HCT116 (cell line): ENCODE data around the gene TEAD3. TPM values are rescaled to one million over a fixed set of nuclear protein-coding genes. Genes with fewer than 3 reads are reported as not detected.
"Not testable (repeated sequence)": the region's sequence is repeated elsewhere in the genome, so short reads cannot be mapped to it uniquely, and the experiment has no call there.

Experiments used
- ATAC-seq: fragments of 200-7000 bp; cut with Tn5 transposase; 2 replicates; pipeline ENCODE4 v1.9.1; 2020; ENCODE audit warnings: mild to moderate bottlenecking, moderate library complexity
- BruUV-seq: library from RNA; stranded (reverse); fragments of 400-500 nt; replicated peaks from 2 replicates; lab custom pipeline; 2021; lab: Mats Ljungman, UMichigan
- CTCF ChIA-PET: fragments of 300-600 bp; sonication (Branson Sonifier 250); formaldehyde crosslinking; loops from one replicate; lab custom pipeline; 2021; ENCODE audit warnings: antibody characterized with exemption; lab: Charles Lee
- POLR2A ChIA-PET: fragments of 300-600, 350-600 bp; sonication (Branson Sonifier 250); formaldehyde crosslinking; loops from one replicate; lab custom pipeline; 2021; ENCODE audit warnings: antibody characterized with exemption; lab: Charles Lee
- RAD21 ChIA-PET, 2 experiments: fragments of 300-600 bp; sonication (Branson Sonifier 250); formaldehyde crosslinking; loops; one replicate each; lab custom pipeline; 2023; ENCODE audit warnings: low total read pairs in 2 of 2; ENCODE audit not compliant: uncharacterized antibody in 2 of 2, unreplicated experiment in 2 of 2, low non-redundant PET in 1 of 2; lab: Charles Lee
- DNase-seq: peaks from one replicate; pipeline ENCODE4 v3.0.0-alpha.2; 2010; ENCODE audit warnings: low read depth, low spot score
- H2AFZ ChIP-seq: fragments of 200-600 bp; shearing (Covaris generic), sonication (generic); 2 replicates; pipeline ENCODE4 v1.6.1; 2017; ENCODE audit warnings: low read depth, mixed run types, mixed read lengths, antibody characterized with exemption, low read length; ENCODE audit not compliant: poor library complexity, severe bottlenecking
- H3K27ac ChIP-seq: 2 replicates; pipeline ENCODE4 v1.5.1; 2012; ENCODE audit warnings: low read depth, low read length
- H3K27me3 ChIP-seq: fragments of 200-600 bp; sonication (generic); 2 replicates; pipeline ENCODE4 v1.6.1; 2016; ENCODE audit warnings: mixed run types, low read length, mixed read lengths; ENCODE audit not compliant: insufficient read depth
- H3K36me3 ChIP-seq, 2 experiments: fragments of 200-500 bp in 1 of 2; fragments of 200-600 bp in 1 of 2; sonication (Bioruptor generic) in 1 of 2; sonication (generic) in 1 of 2; 2 replicates each; pipeline versions ENCODE4 v1.5.1 to v1.6.1; 2014 to 2016; ENCODE audit warnings: low read length in 2 of 2, inconsistent platforms in 1 of 2, mixed read lengths in 1 of 2, mixed run types in 1 of 2; ENCODE audit not compliant: insufficient read depth in 2 of 2, control insufficient read depth in 1 of 2
- H3K4me1 ChIP-seq, 2 experiments: fragments of 200-600 bp in 1 of 2; sonication (generic) in 1 of 2; 2 replicates each; pipeline versions ENCODE4 v1.5.1 to v1.6.1; 2012 to 2017; ENCODE audit warnings: low read length in 2 of 2, inconsistent platforms in 1 of 2, mild to moderate bottlenecking in 1 of 2, mixed read lengths in 1 of 2, mixed run types in 1 of 2, moderate library complexity in 1 of 2; ENCODE audit not compliant: insufficient read depth in 2 of 2, control insufficient read depth in 1 of 2
- H3K4me2 ChIP-seq: fragments of 200-600 bp; sonication (generic); 2 replicates; pipeline ENCODE4 v1.6.1; 2017; ENCODE audit warnings: mixed run types, low read length, mixed read lengths
- H3K4me3 ChIP-seq, 2 experiments: fragments of 200-600 bp in 1 of 2; sonication (generic) in 1 of 2; replicated peaks in 1 of 2; 2 replicates each; pipeline ENCODE4 v1.5.1; 2011 to 2016; ENCODE audit warnings: low read length in 2 of 2, control low read depth in 1 of 2, low read depth in 1 of 2, mild to moderate bottlenecking in 1 of 2, mixed read lengths in 1 of 2, mixed run types in 1 of 2
- H3K79me2 ChIP-seq: fragments of 200-600 bp; sonication (generic); 2 replicates; pipeline ENCODE4 v1.6.1; 2017; ENCODE audit warnings: mild to moderate bottlenecking, mixed run types, low read length, moderate library complexity, mixed read lengths; ENCODE audit not compliant: insufficient read depth
- H3K9ac ChIP-seq: fragments of 200-600 bp; sonication (generic); 2 replicates; pipeline ENCODE4 v1.6.1; 2016; ENCODE audit warnings: low read length, mixed read lengths
- H3K9me2 ChIP-seq: fragments of 200-600 bp; sonication (generic), shearing (Covaris generic); 2 replicates; pipeline ENCODE4 v1.6.1; 2017; ENCODE audit warnings: mixed run types, mild to moderate bottlenecking, moderate library complexity; ENCODE audit not compliant: insufficient read depth
- H3K9me3 ChIP-seq, 2 experiments: fragments of 200-500 bp in 1 of 2; fragments of 200-600 bp in 1 of 2; sonication (Bioruptor generic) in 1 of 2; sonication (generic) in 1 of 2; 2 replicates each; pipeline ENCODE4 v1.6.1; 2014 to 2017; ENCODE audit warnings: low read length in 2 of 2, mixed read lengths in 2 of 2, inconsistent platforms in 1 of 2, low read depth in 1 of 2, mild to moderate bottlenecking in 1 of 2, mixed run types in 1 of 2, moderate library complexity in 1 of 2; ENCODE audit not compliant: control insufficient read depth in 1 of 2, insufficient read depth in 1 of 2
- H4K20me1 ChIP-seq: fragments of 200-600 bp; sonication (generic), shearing (Covaris generic); 2 replicates; pipeline ENCODE4 v1.6.1; 2017; ENCODE audit warnings: mixed run types, mild to moderate bottlenecking, moderate library complexity; ENCODE audit not compliant: insufficient read depth
- CEBPB ChIP-seq: IDR thresholded peaks from 2 replicates; pipeline ENCODE4 v1.6.1; 2012; ENCODE audit warnings: low read depth
- ELF1 ChIP-seq: IDR thresholded peaks from 2 replicates; pipeline ENCODE4 v1.6.1; 2012; ENCODE audit warnings: low read depth, borderline replicate concordance
- FOSL1 ChIP-seq: IDR thresholded peaks from 2 replicates; pipeline ENCODE4 v1.6.1; 2012; ENCODE audit warnings: low read depth
- JUND ChIP-seq: IDR thresholded peaks from 2 replicates; pipeline ENCODE4 v1.6.1; 2012
- POLR2A ChIP-seq: IDR thresholded peaks from 2 replicates; pipeline ENCODE4 v1.7.0; 2011; ENCODE audit warnings: borderline replicate concordance; ENCODE audit not compliant: insufficient read depth, insufficient read length; ENCODE audit errors: extremely low read depth
- POLR2AphosphoS5 ChIP-seq: IDR thresholded peaks from 2 replicates; pipeline ENCODE4 v1.6.1; 2011; ENCODE audit warnings: mild to moderate bottlenecking, low read depth, low read length, moderate library complexity
- REST ChIP-seq: IDR thresholded peaks from 2 replicates; pipeline ENCODE4 v1.6.1; 2012; ENCODE audit warnings: low read depth
- SIN3A ChIP-seq: IDR thresholded peaks from 2 replicates; pipeline ENCODE4 v1.6.1; 2012; ENCODE audit warnings: low read depth
- SP1 ChIP-seq: IDR thresholded peaks from 2 replicates; pipeline ENCODE4 v1.6.1; 2012; ENCODE audit warnings: low read depth
- SRF ChIP-seq: IDR thresholded peaks from 2 replicates; pipeline ENCODE4 v1.6.1; 2012; ENCODE audit warnings: low read depth
- TCF7L2 ChIP-seq: IDR thresholded peaks from 2 replicates; pipeline ENCODE4 v1.7.0; 2011; ENCODE audit warnings: borderline replicate concordance, inconsistent platforms; ENCODE audit not compliant: insufficient read depth, insufficient read length; ENCODE audit errors: extremely low read depth
- YY1 ChIP-seq: IDR thresholded peaks from 2 replicates; pipeline ENCODE4 v1.6.1; 2011; ENCODE audit warnings: low read length, low read depth, moderate library complexity, mild to moderate bottlenecking; ENCODE audit not compliant: insufficient replicate concordance; ENCODE audit errors: extremely low read depth
- ZNF274 ChIP-seq: fragments of 200-500 bp; sonication (Bioruptor generic); IDR thresholded peaks from 2 replicates; pipeline ENCODE4 v1.6.1; 2014; ENCODE audit warnings: mild to moderate bottlenecking, low read depth, low read length, inconsistent platforms
- intact Hi-C: fragments of 100-400 bp; cut with micrococcal nuclease; formaldehyde crosslinking; loops from 2 replicates; pipeline ENCODE4 v1.10.0; 2022
- total RNA-seq: library from RNA; stranded (reverse); gene quantifications from one replicate; pipeline ENCODE4 v1.2.1, GENCODE V29; 2021; ENCODE audit not compliant: unreplicated experiment
- TF ChIP-seq, protein P1 (sequence below): IDR thresholded peaks from 2 replicates; pipeline ENCODE4 v1.6.1; 2011; ENCODE audit warnings: mild to moderate bottlenecking, low read length, moderate library complexity; ENCODE audit not compliant: insufficient replicate concordance; ENCODE audit errors: extremely low read depth

The TEAD3 gene
- total RNA-seq, 1 experiment from 2014 or later, result 21.8 TPM

DNA sequence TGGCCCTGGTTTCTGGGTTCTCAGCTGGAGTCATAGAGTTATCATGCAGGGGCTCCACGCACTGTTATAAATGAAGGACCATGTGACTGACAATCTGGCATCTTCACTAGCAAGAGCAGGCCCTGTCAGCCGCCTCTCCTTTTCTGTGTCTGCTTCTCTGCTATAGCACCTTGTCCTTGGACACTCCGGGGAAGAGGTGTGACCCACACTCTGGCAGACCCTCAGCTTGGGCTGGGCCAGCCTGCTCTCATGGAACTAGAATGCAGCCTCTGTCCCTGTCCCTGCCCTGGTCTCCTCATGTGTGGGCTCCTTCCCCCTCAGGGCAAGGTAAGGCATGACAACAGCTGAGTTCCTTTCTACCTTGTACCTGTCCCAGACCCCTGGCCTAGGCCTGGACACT is 55.7 kb downstream of the TEAD3 start (continued):
- no peak for TF ChIP-seq JUND

DNA sequence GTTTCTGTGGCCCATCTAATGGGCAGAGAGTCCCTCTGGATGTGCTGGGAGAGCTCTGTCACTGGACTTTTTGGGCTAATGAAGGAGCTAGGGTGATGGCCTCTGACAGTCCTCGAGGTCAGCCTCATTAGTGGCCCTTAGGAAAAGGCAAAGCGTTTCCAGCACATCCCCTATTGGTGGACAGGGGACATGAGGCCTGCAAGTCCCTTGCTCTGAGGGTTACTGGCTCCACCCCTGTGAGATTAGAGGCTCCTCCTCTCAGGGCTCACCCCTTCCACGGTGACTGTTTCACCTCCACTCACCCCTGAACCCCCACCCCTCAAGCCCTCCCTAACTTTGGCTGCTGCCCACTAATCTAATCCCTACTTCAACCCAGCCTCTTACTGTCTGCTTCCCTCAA is 57.6 kb downstream of the TEAD3 start:
- no peak overlapping the region for H3K27ac ChIP-seq
- CTCF ChIA-PET, result no interaction called here
- H3K36me3 ChIP-seq, result no peaks in the 10 kb centered on the region
- no peaks in the 10 kb centered on the region for H3K9me3 ChIP-seq
- no peaks in the 10 kb centered on the region for H3K79me2 ChIP-seq
- H2AFZ ChIP-seq, result no peak overlapping the region
- no peak for DNase-seq
- no peak for TF ChIP-seq YY1
- no peak for TF ChIP-seq ZNF274
- TF ChIP-seq, protein P1, sequence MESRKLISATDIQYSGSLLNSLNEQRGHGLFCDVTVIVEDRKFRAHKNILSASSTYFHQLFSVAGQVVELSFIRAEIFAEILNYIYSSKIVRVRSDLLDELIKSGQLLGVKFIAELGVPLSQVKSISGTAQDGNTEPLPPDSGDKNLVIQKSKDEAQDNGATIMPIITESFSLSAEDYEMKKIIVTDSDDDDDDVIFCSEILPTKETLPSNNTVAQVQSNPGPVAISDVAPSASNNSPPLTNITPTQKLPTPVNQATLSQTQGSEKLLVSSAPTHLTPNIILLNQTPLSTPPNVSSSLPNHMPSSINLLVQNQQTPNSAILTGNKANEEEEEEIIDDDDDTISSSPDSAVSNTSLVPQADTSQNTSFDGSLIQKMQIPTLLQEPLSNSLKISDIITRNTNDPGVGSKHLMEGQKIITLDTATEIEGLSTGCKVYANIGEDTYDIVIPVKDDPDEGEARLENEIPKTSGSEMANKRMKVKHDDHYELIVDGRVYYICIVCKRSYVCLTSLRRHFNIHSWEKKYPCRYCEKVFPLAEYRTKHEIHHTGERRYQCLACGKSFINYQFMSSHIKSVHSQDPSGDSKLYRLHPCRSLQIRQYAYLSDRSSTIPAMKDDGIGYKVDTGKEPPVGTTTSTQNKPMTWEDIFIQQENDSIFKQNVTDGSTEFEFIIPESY, result no peak
- no peak for TF ChIP-seq SIN3A
- no peak for TF ChIP-seq ELF1
- TF ChIP-seq TCF7L2, result no peak
- TF ChIP-seq POLR2AphosphoS5, result no peak
- no peak for TF ChIP-seq REST
- no peak for TF ChIP-seq POLR2A
- no peak for TF ChIP-seq SP1
- no peak for TF ChIP-seq CEBPB
- TF ChIP-seq FOSL1, result no peak
- TF ChIP-seq SRF, result no peak
- no peaks in the 10 kb centered on the region for H4K20me1 ChIP-seq
- H3K27me3 ChIP-seq, result no peaks in the 10 kb centered on the region
- no peak overlapping the region for H3K4me2 ChIP-seq
- no peak overlapping the region for H3K9ac ChIP-seq
- H3K4me1 ChIP-seq, result no peaks in the 10 kb centered on the region; a peak in 1 of 4 replicates
- intact Hi-C loops, result no loop called here
- RAD21 ChIA-PET, result no interaction called here
- no TSS peak for BruUV-seq
- H3K4me3 ChIP-seq, result no peak overlapping the region
- ATAC-seq, result peak; percentile 68
- POLR2A ChIA-PET, result no interaction called here
- no peaks in the 10 kb centered on the region for H3K9me2 ChIP-seq

GRCh38 chr6:35438378-35439065 is 58.4 kb downstream of the TEAD3 start:
- H3K27ac ChIP-seq, BruUV-seq, H3K9me2 ChIP-seq, CTCF ChIA-PET, intact Hi-C loops, H3K36me3 ChIP-seq, H3K9ac ChIP-seq, H3K4me2 ChIP-seq, H3K79me2 ChIP-seq, POLR2A ChIA-PET, RAD21 ChIA-PET, H3K27me3 ChIP-seq, H2AFZ ChIP-seq, H3K4me1 ChIP-seq, H4K20me1 ChIP-seq, H3K9me3 ChIP-seq, H3K4me3 ChIP-seq, ATAC-seq, DNase-seq: not testable (repeated sequence)
